CD4-positive, alpha-beta memory T cell (primary cell): ENCODE measurements around the gene SGSM1. TPM values are rescaled to one million over a fixed set of nuclear protein-coding genes. Genes with fewer than 3 reads are reported as not detected.
A peak's percentile ranks its signal among the peaks of the same experiment; 100 is the strongest.

Source experiments
- CTCF ChIA-PET: fragments of 350-600 bp; sonication (Branson Sonifier 250); formaldehyde crosslinking; loops from one replicate; lab custom pipeline; 2021; ENCODE audit warnings: inconsistent platforms; ENCODE audit not compliant: partially characterized antibody; lab: Charles Lee
- POLR2A ChIA-PET: fragments of 350-600 bp; sonication (Branson Sonifier 250); formaldehyde crosslinking; loops from one replicate; lab custom pipeline; 2021; ENCODE audit not compliant: partially characterized antibody; lab: Charles Lee
- DNase-seq, 5 donors: peaks; one replicate each; pipeline versions ENCODE4 v3.0.0 to v3.0.0-alpha.2; 2020 to 2022; ENCODE audit warnings: mixed read lengths in 1 of 5
- H3K27ac ChIP-seq: one replicate; pipeline ENCODE4 v1.7.0; 2013; ENCODE audit warnings: low read depth, low read length
- H3K27me3 ChIP-seq: 2 replicates; pipeline ENCODE4 v1.7.0; 2013; ENCODE audit warnings: mild to moderate bottlenecking, low read length, moderate library complexity; ENCODE audit not compliant: insufficient read depth
- H3K36me3 ChIP-seq: 2 replicates; pipeline ENCODE4 v1.7.0; 2013; ENCODE audit warnings: mild to moderate bottlenecking, low read length, moderate library complexity; ENCODE audit not compliant: insufficient read depth
- H3K4me1 ChIP-seq: 2 replicates; pipeline ENCODE4 v1.7.0; 2013; ENCODE audit warnings: mild to moderate bottlenecking, low read length, moderate library complexity; ENCODE audit not compliant: insufficient read depth
- H3K4me3 ChIP-seq, 2 donors: one replicate each; pipeline ENCODE4 v1.7.0; 2013; ENCODE audit warnings: low read length in 2 of 2, mild to moderate bottlenecking in 1 of 2
- H3K9me3 ChIP-seq, 2 donors: one replicate each; pipeline ENCODE4 v1.7.0; 2013; ENCODE audit warnings: low read length in 2 of 2, control low read depth in 1 of 2; ENCODE audit not compliant: control insufficient read depth in 1 of 2
- H3K27ac Mint-ChIP-seq, 7 donors: one replicate each; pipeline ENCODE4 v1.8.0; 2020 to 2021; ENCODE audit warnings: mixed read lengths in 7 of 7, mild to moderate bottlenecking in 6 of 7, inconsistent platforms in 3 of 7, moderate library complexity in 3 of 7
- H3K27me3 Mint-ChIP-seq, 2 donors: one replicate each; pipeline ENCODE4 v1.8.0; 2020 to 2021; ENCODE audit warnings: mixed read lengths in 2 of 2
- H3K36me3 Mint-ChIP-seq, 2 donors: one replicate each; pipeline ENCODE4 v1.8.0; 2020 to 2021; ENCODE audit warnings: mixed read lengths in 2 of 2, inconsistent platforms in 1 of 2, mild to moderate bottlenecking in 1 of 2
- H3K4me1 Mint-ChIP-seq, 4 donors: one replicate each; pipeline ENCODE4 v1.8.0; 2020 to 2021; ENCODE audit warnings: mixed read lengths in 4 of 4, mild to moderate bottlenecking in 1 of 4
- H3K4me3 Mint-ChIP-seq, 8 donors: one replicate each; pipeline ENCODE4 v1.8.0; 2020 to 2021; ENCODE audit warnings: mixed read lengths in 8 of 8, mild to moderate bottlenecking in 7 of 8, moderate library complexity in 6 of 8, inconsistent platforms in 3 of 8
- H3K9me3 Mint-ChIP-seq, 8 donors: one replicate each; pipeline ENCODE4 v1.8.0; 2020 to 2021; ENCODE audit warnings: mixed read lengths in 8 of 8, mild to moderate bottlenecking in 5 of 8, inconsistent platforms in 3 of 8, moderate library complexity in 1 of 8
- intact Hi-C: fragments of 100-400 bp; cut with micrococcal nuclease; formaldehyde crosslinking; loops from one replicate; pipeline ENCODE4 v1.15.1; 2023
- polyA plus RNA-seq, 2 donors: library from polyadenylated mRNA; unstranded; fragments of 300-500 nt; fragmentation: Illumina TruSeq; gene quantifications; one replicate each; pipeline ENCODE4 v1.2.3, GENCODE V29; 2021
- total RNA-seq, 2 experiments: library from RNA; stranded (reverse); gene quantifications; one replicate each; pipeline ENCODE4 v1.2.3, GENCODE V29; 2021

The SGSM1 gene
- total and polyA plus RNA-seq, 4 experiments from 2014 or later = 0.08 to 3.4 (median 2.0) TPM

- peaks cover 7 to 14% of the 10 kb centered on the region in 2 donors for H3K27me3 Mint-ChIP-seq
- H3K27ac ChIP-seq = no peak overlapping the region
- peaks cover 0 to 2% (median 0%) of the 10 kb centered on the region in 8 donors for H3K9me3 Mint-ChIP-seq
- no peaks in the 10 kb centered on the region for H3K36me3 Mint-ChIP-seq
- H3K4me1 Mint-ChIP-seq = no peaks in the 10 kb centered on the region
- ChIA-PET CTCF (no interaction called here), POLR2A (no interaction called here)
- intact Hi-C loops = loop anchor here (5.0 kb wide), 1 partner anchor 282 kb away; no protein-coding TSS in a partner anchor
- no peak overlapping the region for H3K4me3 ChIP-seq
- no peak for DNase-seq
- no peaks in the 10 kb centered on the region for H3K9me3 ChIP-seq
- H3K36me3 ChIP-seq = no peaks in the 10 kb centered on the region
- no peaks in the 10 kb centered on the region for H3K27me3 ChIP-seq
- no peak overlapping the region for H3K27ac Mint-ChIP-seq
- no peaks in the 10 kb centered on the region for H3K4me1 ChIP-seq
- no peak overlapping the region for H3K4me3 Mint-ChIP-seq
Measured at GRCh38 chr22:24765166-24765565, 40.8 kb upstream of the SGSM1 start.

GRCh38 chr22:24768537-24769374 is 37.3 kb upstream of the SGSM1 start:
- H3K36me3 ChIP-seq = no peaks in the 10 kb centered on the region
- no peak overlapping the region for H3K4me3 Mint-ChIP-seq
- no peak overlapping the region for H3K4me3 ChIP-seq
- H3K27ac Mint-ChIP-seq = no peak overlapping the region
- DNase-seq = peak in 4 of 5 donors; percentile 22 to 49 (median 31)
- intact Hi-C loops = loop anchor here (1.0 to 5.0 kb wide), 2 partner anchors 82 to 279 kb away; no protein-coding TSS in a partner anchor
- H3K27me3 Mint-ChIP-seq = peaks cover 8 to 18% of the 10 kb centered on the region in 2 donors
- H3K27ac ChIP-seq = no peak overlapping the region
- H3K4me1 Mint-ChIP-seq = no peaks in the 10 kb centered on the region
- ChIA-PET POLR2A (no interaction called here), CTCF (interaction anchor here (0.9 to 8.7 kb wide), 8 partner anchors 8 to 279 kb away, joined by 3 to 105 read pairs (median 8); no protein-coding TSS in a partner anchor)
- peaks cover 4% of the 10 kb centered on the region for H3K27me3 ChIP-seq
- H3K36me3 Mint-ChIP-seq = no peaks in the 10 kb centered on the region
- H3K4me1 ChIP-seq = no peaks in the 10 kb centered on the region
- H3K9me3 ChIP-seq = no peaks in the 10 kb centered on the region
- H3K9me3 Mint-ChIP-seq = peaks cover 0 to 2% (median 0%) of the 10 kb centered on the region in 8 donors

- CTCF ChIA-PET = interaction anchor here (1.0 to 8.7 kb wide), 3 partner anchors 16 to 78 kb away, joined by 3 to 105 read pairs (median 44); no protein-coding TSS in a partner anchor
Measured at GRCh38 chr22:24772493-24773220, 33.4 kb upstream of the SGSM1 start.

GRCh38 chr22:24775769-24776492 is 30.1 kb upstream of the SGSM1 start:
- Histone ChIP-seq H3K4me3 (no peak overlapping the region), H3K36me3 (no peaks in the 10 kb centered on the region), H3K9me3 (no peaks in the 10 kb centered on the region), H3K4me1 (no peaks in the 10 kb centered on the region), H3K27ac (no peak overlapping the region), H3K27me3 (peaks cover 4% of the 10 kb centered on the region)
- H3K9me3 Mint-ChIP-seq = peaks cover 0 to 2% (median 0%) of the 10 kb centered on the region in 8 donors
- no peaks in the 10 kb centered on the region for H3K36me3 Mint-ChIP-seq
- H3K4me3 Mint-ChIP-seq = no peak overlapping the region
- no peak overlapping the region for H3K27ac Mint-ChIP-seq
- ChIA-PET POLR2A (no interaction called here), CTCF (interaction anchor here (1.4 kb wide), 1 partner anchor 74 kb away, joined by 7 read pairs; no protein-coding TSS in a partner anchor)
- H3K27me3 Mint-ChIP-seq = peaks cover 5 to 15% of the 10 kb centered on the region in 2 donors
- H3K4me1 Mint-ChIP-seq = peaks cover 0 to 5% (median 2%) of the 10 kb centered on the region in 4 donors
- no peak for DNase-seq
- intact Hi-C loops = no loop called here

More at GRCh38 chr22:24772493-24773220, 33.4 kb upstream of the SGSM1 start:
- no peak for DNase-seq
- Mint-ChIP-seq H3K4me3 (no peak overlapping the region), H3K27me3 (peaks cover 5 to 20% of the 10 kb centered on the region in 2 donors), H3K9me3 (peaks cover 0 to 2% (median 0%) of the 10 kb centered on the region in 8 donors), H3K27ac (no peak overlapping the region), H3K36me3 (no peaks in the 10 kb centered on the region), H3K4me1 (peaks cover 0 to 5% (median 2%) of the 10 kb centered on the region in 4 donors)
- Histone ChIP-seq H3K36me3 (no peaks in the 10 kb centered on the region), H3K4me3 (no peak overlapping the region), H3K4me1 (no peaks in the 10 kb centered on the region), H3K27ac (no peak overlapping the region), H3K9me3 (no peaks in the 10 kb centered on the region), H3K27me3 (peaks cover 4% of the 10 kb centered on the region)
- POLR2A ChIA-PET = no interaction called here
- intact Hi-C loops = no loop called here

DNA sequence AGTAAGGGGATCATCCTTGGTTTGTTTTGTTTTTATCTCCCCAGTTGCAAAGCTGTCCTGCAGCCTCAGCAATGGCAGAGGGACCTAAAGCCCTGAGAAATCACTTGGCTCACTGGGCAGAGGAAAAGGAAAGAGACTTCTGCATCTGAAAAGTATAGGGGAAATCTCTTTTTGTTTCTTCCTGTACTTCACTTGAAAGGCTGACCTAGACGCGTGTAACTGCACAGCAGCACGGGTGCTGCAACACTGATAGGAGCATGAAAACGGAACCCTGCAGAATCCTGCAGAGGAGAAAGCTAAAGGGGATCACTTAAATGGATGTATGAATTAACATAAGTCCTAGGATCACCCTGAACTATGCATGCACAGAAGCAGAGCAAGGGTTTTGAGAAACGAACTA is 29.5 kb upstream of the SGSM1 start:
- ChIA-PET POLR2A (no interaction called here), CTCF (interaction anchor here (1.4 kb wide), 1 partner anchor 74 kb away, joined by 7 read pairs; no protein-coding TSS in a partner anchor)
- Mint-ChIP-seq H3K27ac (no peak overlapping the region), H3K36me3 (no peaks in the 10 kb centered on the region), H3K27me3 (peaks cover 5 to 14% of the 10 kb centered on the region in 2 donors), H3K4me3 (no peak overlapping the region), H3K4me1 (peaks cover 0 to 5% (median 2%) of the 10 kb centered on the region in 4 donors), H3K9me3 (peaks cover 0 to 2% (median 0%) of the 10 kb centered on the region in 8 donors)
- H3K9me3 ChIP-seq = no peaks in the 10 kb centered on the region
- H3K4me3 ChIP-seq = no peak overlapping the region
- no peaks in the 10 kb centered on the region for H3K4me1 ChIP-seq
- peaks cover 4% of the 10 kb centered on the region for H3K27me3 ChIP-seq
- no peak for DNase-seq
- no peak overlapping the region for H3K27ac ChIP-seq
- intact Hi-C loops = no loop called here
- H3K36me3 ChIP-seq = no peaks in the 10 kb centered on the region

GRCh38 chr22:24789516-24789915 is 16.5 kb upstream of the SGSM1 start:
- POLR2A ChIA-PET = no interaction called here
- H3K9me3 ChIP-seq = no peaks in the 10 kb centered on the region
- no peaks in the 10 kb centered on the region for H3K4me1 ChIP-seq
- H3K9me3 Mint-ChIP-seq = no peaks in the 10 kb centered on the region
- no peaks in the 10 kb centered on the region for H3K36me3 Mint-ChIP-seq
- no peak overlapping the region for H3K4me3 Mint-ChIP-seq
- intact Hi-C loops = no loop called here
- H3K27me3 ChIP-seq = no peaks in the 10 kb centered on the region
- no peak for DNase-seq
- H3K27me3 Mint-ChIP-seq = no peaks in the 10 kb centered on the region
- no peak overlapping the region for H3K27ac Mint-ChIP-seq
- no peak overlapping the region for H3K4me3 ChIP-seq
- CTCF ChIA-PET = interaction anchor here (3.4 kb wide), 1 partner anchor 12 kb away, joined by 14 read pairs; no protein-coding TSS in a partner anchor
- no peaks in the 10 kb centered on the region for H3K36me3 ChIP-seq
- no peaks in the 10 kb centered on the region for H3K4me1 Mint-ChIP-seq
- H3K27ac ChIP-seq = no peak overlapping the region
